HL-60/S4 treated with phorbol 12-myristate 13-acetate at 8.2 ng/mL for 4 days and 3 days (cell line): ENCODE measurements around the gene TSPAN4.

Source experiments
- in situ Hi-C: fragments of 300-500 bp; cut with MboI; formaldehyde crosslinking; loops from 2 replicates; pipeline ENCODE4 v1.15.0; 2022; ENCODE audit warnings: low sequenced_read_pairs

TSPAN4 gene

DNA sequence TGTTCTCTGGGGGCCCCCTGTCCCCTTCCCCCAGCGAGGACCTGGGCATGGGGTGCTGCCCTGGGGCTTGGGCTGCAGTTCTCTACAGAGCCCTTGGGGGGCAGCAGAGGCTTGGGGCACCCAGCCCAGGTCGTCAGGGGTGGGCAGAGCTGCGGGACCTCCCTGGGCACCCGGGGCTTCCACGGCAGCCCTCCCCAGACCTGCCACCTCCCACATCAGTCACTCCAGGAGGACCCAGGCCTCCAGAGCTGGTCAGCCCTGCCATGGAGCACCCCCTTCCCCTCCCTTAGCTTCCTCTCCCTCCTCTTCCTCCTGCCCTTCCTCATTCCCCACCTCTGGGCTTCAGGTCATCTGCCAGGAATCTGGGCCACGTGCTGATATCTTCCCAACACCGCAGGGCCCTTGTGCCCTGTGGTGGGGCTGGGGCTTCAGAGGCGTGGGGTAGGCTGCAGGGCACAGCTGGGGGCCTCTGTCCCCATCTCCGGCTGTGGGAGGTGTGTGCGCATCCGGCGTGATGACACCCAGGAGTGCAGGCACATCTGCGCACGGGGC lies 5.8 kb downstream of the TSPAN4 start:
- in situ Hi-C loops: no loop called here

DNA sequence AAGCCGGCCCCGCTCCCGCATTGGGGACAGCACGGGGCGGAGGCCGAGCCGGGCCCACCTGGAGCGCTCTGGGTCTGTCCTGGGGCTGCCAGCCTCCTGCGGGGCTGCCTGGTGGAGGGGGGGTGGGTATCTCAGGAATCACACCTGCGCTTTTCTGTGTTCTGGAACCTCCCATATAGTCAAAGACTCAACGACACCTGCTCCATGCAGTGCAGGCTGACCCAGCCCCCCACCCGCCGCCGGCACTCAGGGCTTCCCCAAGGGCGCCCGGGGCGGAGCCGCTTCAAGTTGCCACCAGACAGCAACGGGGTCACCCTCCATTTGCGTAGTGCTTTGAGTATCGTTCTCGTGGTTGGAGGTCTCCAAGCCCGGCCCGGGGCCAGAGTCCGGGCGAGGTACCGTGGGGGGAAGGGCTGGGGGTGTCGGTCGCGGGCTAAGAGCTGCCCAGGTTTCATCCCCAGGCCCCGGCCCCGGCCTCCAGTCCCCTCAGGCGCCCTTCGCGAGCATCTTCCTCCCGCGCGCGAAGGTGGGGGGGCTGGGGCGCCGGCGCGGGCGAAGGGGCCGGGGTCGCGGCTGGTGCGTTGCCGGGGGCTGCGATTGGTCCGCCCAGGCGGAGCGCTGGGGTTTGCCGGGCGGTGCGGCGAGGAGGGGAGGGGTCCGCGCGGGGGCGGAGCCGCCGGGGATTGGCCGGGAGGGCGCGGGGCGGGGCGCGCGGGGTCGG lies 6.6 kb downstream of the TSPAN4 start:
- in situ Hi-C loops: no loop called here

DNA sequence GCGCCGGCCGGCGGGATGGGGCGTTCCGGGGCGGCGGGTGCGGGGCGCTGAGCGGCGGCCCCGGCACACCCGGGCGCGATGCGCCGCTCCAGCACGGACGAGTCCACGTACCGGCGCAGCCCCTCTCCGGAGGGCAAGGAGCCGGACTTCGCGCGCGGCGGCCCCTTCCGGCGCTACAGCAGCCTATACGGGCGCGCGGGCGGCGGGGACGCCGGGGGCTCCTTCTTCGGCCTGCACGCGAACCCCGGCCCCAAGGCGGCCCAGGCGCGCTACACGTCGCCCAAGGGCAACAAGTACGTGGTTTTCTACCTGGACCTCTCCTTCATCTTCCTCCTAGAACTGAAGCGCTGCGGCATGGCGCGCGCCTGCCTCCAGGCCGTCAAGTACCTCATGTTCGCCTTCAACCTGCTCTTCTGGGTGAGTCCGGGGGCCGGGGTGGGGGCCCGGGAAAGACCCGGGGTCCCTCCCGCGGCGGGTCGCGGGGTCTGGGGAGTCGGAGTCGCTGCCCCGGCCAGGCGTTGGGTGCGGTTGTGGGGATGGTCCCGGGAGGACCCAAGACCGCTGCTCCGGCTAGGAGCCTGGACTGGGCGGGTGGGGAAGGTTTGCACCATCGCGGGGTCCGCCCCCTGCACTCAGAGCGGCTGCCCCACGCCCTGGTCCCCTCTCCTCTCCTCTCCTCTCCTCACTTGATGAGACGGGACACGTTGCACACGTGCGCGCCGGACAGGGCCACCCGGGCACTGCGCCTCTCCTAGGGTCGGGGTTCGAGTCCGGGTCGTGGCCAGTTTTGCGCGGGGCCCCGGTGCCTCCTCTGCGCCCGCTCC lies 7.5 kb downstream of the TSPAN4 start:
- in situ Hi-C loops: no loop called here

DNA sequence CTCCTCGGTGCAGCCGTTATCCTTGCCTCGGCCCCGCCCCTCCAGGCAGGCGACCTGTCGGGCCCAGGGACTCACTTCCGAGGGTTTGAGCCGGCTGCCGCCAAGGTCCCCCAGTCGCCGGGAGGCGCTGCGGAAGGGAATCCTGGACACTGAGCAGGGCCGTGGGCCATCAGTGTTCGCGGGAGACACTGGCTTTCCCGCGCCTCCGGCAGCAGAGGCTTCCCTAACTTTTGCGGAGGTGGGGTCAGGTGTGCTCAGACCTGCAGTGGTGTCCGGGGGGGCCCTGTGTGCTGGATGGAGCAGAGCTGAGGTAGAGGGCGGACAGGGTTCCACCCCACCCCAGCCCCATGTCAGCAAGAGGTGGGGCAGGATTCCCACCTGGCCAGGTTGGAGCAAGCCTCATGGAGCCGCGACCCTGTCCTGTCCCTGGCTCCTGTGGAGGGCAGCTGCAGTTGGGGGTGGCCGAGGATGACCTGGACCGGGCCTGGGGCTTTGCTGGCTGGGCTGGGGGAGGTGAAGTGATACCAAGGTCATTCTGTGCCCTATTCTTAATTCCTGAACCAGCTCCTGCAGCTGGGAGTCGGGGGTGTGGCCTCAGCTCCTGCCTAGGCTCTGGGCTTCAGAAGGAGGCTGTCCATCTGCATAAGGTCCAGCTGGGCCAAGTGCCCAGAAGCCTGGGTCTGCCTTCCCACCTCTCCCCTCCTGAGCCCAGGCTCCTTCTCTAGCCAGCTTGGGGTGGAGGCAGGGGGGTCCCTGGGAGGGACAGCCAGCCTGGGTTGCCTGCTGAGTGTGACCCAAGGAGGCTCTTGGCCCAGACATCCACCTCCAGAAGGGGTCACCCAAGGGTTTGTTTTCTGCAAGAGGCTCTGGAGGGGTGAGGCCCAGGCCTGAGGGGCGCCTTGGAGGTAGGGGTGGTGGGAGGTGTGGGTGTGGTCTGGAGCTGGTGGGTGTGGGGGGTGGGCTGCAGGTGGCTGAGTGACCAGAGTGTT lies 8.4 kb downstream of the TSPAN4 start:
- in situ Hi-C loops: no loop called here

DNA sequence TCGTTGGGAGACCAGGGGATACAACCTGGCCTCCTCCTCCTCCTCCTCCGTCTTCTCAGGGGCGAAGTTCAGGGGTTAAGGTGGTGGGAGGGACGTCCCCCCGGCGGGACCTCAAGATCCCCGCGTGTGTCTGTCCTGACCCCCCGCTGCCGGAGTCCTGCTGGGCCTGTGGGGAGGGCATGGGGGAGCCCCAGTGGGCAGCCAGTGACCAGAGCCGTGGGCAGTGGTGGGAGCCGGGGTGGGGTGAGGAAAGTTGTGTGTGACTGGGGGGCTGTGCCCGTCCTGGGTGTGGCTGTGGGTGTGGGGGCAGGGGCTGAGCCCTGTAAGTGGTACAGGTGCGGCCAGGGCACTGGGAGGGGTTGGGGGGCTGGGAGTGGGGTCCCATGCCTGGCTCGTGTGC lies 10.1 kb downstream of the TSPAN4 start:
- in situ Hi-C loops: no loop called here

DNA sequence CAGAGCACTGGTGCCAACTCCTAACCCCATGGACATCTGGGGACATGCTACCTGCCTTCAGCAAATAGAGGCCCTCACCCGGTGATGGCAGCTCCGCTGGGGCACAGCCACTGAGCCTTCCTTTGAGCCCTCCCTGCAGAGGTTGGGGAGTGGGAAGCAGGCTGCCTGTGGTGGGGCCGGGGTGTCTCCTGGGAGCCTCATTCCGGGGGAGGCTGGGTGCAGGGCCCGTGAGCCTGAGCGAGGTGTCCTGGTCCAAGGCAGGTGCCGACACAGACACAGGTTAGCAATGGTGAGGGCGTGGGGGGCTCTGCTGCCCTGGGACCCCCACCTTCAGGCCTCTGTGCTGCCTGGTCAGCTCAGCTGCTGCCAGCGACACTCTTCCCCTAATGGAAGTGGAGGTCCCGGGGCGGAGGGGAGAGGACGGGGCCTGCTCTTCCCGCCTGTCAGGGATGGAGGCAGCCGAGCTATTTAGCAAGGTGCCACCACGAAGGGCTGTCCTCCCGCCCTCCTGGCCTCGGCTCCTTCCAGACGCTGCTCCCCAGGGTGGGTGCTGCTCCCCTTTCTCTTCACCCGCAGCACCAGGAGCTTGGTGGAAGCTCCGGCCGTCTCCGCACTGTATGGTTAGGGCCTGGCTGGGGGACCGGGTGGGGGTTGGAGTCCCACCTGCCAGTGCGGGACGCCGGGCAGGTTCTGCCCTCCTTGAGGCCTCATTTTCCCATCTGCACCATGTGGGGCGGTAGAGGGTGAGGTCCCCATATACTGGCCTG lies 11.2 kb downstream of the TSPAN4 start:
- in situ Hi-C loops: no loop called here

DNA sequence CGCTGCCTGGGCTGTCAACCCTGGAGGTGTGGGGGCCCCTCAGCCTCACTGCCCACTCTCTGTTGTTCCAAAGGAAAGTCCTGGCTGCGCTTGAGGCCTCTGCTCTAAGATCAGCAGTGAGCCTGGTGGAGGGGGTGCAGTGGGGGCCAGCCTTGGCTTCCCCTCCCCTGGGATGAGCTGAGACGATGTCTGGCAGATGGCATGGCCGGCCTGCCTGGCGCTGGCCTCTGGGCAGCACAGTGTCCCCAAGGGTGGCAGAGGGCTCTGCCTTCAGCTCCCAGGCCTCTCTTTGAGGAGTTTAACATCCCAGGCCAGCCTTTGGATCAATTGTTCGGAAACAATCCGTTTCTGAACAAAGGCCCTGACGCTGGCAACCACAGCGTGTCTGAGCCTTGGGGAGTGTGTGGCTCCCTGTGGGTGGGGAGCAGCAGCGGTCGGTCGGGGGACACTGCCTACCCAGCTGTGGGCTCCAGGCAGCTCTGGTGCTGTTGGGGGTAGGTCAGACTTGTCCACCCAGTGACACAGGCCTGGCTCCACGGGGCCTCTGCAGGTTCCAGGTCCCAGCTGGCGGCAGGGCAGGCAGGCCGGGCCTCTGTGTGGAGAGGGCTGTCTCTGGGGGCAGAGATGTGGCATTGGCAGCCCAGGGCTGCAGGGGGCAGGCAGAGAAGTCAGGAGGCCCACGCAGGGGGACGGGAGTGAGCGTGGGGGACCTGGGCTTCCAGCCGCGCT lies 12.1 kb downstream of the TSPAN4 start:
- in situ Hi-C loops: no loop called here

DNA sequence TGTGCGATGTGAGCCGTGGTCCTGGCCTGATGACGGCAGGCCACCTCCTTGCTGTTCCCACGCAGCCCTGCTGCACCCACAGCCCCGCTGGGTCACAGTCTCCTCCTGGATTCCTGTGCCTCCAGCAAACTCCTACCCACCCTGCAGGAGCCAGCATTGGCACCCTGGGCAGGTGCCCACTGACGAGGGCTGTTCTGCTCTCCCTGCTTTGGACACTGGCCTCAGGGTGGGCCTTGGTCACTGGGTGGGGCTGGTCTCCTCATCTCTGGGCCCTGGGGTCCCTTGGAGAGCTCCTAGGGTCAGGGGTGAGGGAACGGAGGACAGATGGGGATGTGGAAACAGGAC lies 12.7 kb downstream of the TSPAN4 start:
- in situ Hi-C loops: no loop called here

DNA sequence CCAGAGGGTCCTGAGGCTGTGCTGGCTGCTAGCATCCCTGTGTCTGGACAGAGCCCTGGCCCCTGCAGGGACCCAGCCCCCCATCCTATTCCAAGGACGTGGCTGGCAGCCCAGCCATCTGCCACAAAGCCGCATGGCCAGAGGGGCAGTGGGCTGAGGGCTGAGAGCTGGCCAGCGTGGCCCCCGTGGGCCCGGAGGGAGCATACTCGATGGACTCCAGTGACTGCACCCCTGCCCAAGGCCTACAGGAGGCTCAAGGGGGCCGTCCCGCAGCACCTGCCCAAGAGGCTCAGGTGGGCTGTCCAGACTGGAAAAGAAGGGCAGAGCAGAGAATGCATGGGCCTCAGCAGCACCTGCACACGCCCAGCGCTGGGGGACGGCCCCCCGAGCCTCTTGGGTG lies 13.1 kb downstream of the TSPAN4 start:
- in situ Hi-C loops: no loop called here

DNA sequence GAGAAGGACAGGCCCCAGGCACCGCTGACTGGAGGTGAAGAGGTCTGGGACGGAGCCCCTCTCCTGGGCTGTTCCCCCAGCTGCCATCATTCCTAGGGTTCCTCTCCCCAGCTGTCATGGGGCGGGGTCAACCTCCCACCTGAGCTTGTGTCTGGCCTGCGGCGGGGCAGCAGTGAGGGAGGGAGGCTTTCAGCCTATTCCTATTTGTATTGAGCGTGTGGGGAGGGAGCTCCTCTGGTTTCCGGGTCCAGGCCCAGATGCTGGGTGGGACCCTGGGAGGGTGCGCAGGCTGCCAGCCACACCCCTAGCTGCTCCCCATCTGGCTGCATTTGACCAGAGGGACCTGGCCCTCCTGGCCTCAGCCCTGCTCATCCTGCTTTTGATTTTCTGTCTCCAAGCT lies 13.7 kb downstream of the TSPAN4 start:
- in situ Hi-C loops: no loop called here

DNA sequence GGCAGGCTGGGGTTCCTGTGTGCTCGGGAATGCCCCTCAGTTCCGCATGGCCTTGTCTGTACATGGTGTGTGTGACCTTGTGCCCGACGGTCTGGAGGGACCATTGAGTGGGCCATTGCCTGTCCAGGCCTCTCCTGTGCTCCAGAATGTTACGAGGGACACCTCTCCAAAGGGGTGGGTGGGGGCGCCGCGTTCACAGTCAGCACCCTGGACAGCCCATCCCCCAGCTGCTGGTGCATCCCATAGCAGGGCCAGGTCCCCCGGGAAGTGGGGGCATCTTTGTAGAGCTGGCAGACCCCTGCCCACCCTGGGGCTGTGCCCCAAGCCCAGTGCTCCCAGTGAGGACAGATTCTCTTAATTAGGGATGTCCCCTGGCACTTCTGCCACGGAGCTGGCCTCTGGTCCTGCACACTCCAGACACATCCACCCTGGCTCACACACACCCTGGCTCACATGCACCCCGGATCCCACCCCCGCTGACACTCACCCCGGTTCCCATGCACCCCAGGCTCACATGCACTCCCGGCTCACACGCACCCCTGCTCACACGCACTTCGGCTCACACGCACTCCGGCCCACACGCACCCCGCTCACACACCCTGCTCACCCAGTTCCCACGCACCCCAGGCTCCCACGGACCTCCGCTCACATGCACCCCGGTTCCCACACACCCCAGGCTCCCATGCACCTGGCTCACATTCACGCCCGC lies 15.6 kb downstream of the TSPAN4 start:
- in situ Hi-C loops: no loop called here

DNA sequence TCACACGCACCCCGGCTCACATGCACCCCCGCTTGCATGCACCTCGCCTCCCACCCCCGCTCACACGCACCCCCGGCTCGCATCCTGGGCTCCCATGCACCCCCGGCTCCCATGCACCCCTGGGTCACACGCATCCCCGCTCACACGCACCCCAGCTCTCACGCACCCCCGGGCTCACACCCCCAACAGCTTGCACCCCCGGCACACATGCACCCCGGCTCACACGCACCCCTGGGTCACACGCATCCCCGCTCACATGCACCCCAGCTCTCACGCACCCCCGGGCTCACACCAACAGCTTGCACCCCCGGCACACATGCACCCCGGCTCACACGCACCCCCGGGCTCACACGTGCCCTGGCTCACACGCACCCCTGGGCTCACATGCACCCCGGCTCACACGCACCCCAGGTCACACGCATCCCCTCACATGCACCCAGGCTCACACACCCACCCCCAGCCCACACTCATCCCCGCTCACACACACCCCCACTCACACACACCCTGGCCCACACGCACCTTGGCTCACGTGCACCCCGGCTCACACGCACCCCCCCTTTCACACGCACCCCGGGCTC lies 16.2 kb downstream of the TSPAN4 start:
- in situ Hi-C loops: no loop called here

DNA sequence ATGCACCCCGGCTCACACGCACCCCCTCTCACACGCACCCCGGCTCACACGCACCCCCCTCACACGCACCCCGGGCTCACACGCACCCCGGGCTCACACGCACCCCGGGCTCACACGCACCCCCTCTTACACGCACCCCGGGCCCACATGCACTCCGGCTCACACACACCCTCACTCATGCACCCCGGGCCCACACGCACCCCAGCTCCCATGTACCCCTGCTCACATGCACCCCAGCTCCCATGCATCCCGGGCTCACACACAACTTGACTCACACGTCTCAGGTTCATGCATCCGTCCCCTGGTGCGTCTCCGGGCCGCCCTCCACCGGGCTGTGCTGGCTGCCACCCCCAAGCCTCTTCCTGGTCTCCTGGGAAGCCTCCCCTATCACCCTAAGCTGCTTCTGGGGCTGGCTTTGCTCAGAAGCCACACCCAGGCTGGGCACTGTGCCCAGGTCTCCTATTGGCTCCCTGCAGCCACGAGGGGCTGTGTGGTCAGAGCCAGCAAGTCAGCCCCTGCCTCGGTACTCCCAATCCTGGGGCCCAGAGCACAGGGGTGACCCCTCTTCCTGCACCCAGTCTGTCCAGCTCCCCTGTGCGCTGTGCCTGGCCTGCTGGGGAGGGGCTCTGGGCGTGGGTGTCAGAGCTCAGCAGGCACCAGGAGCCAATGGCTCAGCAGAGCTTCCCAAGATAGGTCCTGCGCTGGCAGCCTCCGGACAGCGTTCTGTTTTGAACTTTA lies 16.9 kb downstream of the TSPAN4 start:
- in situ Hi-C loops: no loop called here

DNA sequence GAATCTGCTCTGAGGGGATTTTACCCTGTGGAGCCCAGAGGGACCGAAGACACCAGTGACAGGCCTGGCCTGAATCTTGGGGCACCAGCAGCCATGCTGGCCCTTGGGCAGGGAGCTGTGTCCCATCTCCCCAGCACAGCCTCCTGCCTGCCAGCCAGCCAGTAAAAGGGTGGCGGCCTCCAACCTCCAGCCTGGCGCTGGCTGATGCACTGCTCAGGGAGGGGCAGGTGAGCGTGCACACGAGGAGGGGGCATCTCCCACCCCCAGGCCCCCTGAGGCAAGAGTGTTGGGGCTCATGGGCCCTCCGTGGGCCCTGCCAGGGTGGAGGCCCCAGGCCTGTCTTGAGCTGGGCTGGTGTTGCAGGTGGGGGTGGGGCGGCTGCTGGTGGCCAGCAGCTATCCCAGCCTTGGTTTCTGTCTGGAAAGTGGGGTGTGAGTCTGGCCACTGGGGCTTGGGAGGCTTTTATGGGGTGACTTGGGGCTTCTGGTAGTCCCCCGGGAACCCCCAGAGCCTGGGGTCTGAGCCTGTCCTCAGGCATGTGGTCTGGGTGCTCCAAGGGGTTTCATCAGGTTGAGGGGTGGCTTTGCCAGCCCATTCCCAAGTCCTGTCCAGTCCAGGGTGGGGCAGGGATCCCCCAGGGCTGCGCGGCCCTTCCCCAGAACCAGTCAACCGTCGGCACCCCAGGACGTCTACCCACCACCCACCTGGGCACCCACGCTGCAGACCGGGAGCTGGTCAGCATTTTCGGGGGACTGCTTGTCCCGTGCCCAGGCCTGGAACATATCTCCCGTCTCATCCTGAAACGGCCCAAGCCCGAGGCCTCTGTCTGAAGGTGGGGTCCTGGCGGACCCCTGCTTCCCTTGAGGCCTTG lies 17.8 kb downstream of the TSPAN4 start:
- in situ Hi-C loops: no loop called here

DNA sequence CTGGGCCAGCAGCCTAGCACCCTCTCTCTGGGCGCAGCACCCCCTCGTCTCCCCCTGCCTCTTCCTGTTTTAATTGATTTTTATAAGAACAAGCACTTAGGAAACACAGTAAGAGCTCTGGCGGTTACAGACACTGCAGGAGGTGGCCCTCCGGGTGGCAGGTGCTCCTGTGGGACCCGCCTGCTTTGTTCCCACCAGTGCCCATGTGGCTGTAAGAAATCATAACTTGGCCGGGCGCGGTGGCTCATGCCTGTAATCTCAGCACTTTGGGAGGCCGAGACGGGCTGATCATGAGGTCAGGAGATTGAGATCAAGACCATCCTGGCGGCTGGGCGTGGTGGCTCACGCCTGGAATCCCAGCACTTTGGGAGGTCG lies 18.4 kb downstream of the TSPAN4 start:
- in situ Hi-C loops: no loop called here

DNA sequence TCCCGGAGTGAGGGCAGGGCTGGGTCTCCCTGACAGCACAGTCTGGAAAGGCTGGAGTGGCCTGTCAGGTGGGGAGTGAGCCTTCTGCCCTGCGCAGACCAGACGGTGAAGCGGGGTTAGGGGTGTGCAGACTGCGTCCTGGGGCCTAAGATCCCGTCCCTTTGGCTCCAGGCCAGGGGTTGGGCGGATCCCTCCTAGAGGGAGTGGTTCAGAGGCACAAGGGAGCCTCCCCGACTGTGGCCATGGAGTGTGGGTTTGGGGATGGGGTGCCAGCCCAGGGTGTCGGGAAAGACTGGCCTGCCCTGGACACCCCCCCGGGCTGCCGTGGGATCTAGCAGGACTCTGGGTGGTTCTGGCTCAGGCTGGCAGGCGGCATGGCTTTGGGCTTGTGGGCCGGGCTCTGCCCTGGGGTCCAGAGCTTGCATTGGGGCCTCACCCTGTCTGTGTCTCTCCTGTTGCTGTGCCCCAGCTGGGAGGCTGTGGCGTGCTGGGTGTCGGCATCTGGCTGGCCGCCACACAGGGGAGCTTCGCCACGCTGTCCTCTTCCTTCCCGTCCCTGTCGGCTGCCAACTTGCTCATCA lies 19.5 kb downstream of the TSPAN4 start:
- in situ Hi-C loops: no loop called here

DNA sequence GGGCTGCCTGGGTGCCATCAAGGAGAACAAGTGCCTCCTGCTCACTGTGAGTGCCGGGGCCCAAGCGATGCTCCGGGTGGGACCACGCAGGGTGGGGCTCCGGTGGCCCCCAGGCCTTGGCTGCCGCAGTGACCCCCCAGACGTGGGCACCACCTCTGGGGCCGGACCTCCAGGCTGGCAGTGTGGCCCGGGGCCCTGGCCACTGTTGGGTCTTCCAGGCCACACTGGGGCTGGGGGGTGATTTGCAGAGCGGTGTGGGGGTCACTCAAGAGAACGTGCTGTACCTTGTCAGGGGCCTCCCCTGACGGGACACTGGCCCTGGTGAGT lies 20.0 kb downstream of the TSPAN4 start:
- in situ Hi-C loops: no loop called here
